BJ (cell line): Measurements from ENCODE around the gene NEURL2. TPM values are rescaled to one million over a fixed set of nuclear protein-coding genes. Genes with fewer than 3 reads are reported as not detected.

ENCODE experiments used
- CTCF ChIA-PET: fragments of 350-600 bp; formaldehyde crosslinking; extraction: SDS; loops from one replicate; lab custom pipeline; 2021; ENCODE audit warnings: antibody characterized with exemption, inconsistent platforms; lab: Yijun Ruan, JAX
- POLR2A ChIA-PET: fragments of 300-600 bp; sonication (Branson Sonifier 250); formaldehyde crosslinking; extraction: SDS; loops from one replicate; lab custom pipeline; 2021; ENCODE audit warnings: antibody characterized with exemption; lab: Charles Lee
- DNase-seq: peaks from one replicate; pipeline ENCODE4 v3.0.0-alpha.2; 2011; ENCODE audit warnings: low read depth
- H3K27me3 ChIP-seq: 2 replicates; pipeline ENCODE4 v1.6.0; 2011; ENCODE audit warnings: low read length; ENCODE audit not compliant: control insufficient read depth, insufficient read depth
- H3K36me3 ChIP-seq: 2 replicates; pipeline ENCODE4 v1.5.1; 2011; ENCODE audit warnings: low read length; ENCODE audit not compliant: control insufficient read depth, insufficient read depth
- H3K4me3 ChIP-seq: 2 replicates; pipeline ENCODE4 v1.5.1; 2011; ENCODE audit warnings: low read depth, mild to moderate bottlenecking, control low read depth, low read length
- CTCF ChIP-seq: IDR thresholded peaks from 2 replicates; pipeline ENCODE4 v1.5.1; 2011; ENCODE audit warnings: low read depth, mild to moderate bottlenecking, control low read depth, inconsistent platforms, low read length, moderate library complexity; ENCODE audit not compliant: insufficient read depth
- polyA plus RNA-seq: library from polyadenylated mRNA; depleted of rRNA; stranded (reverse); fragments of >200 nt; gene quantifications from 2 replicates; pipeline ENCODE4 v1.2.3, GENCODE V29; 2011

Gene NEURL2
- polyA plus RNA-seq, 1 experiment: 4.3 TPM

GRCh38 chr20:45937765-45938164, 46.8 kb upstream of the NEURL2 start:
- POLR2A ChIA-PET: no interaction called here

GRCh38 chr20:45935416-45936046, 44.5 kb upstream of the NEURL2 start:
- ChIA-PET POLR2A (interaction anchor here (0.6 kb wide), 2 partner anchors 10 to 16 kb away, joined by 3 to 9 read pairs; no protein-coding TSS in a partner anchor), CTCF (interaction anchor here (0.9 to 3.4 kb wide), 5 partner anchors 9 to 111 kb away, joined by 4 to 18 read pairs (median 8); no protein-coding TSS in a partner anchor)
- peaks cover 19% of the 10 kb centered on the region for H3K36me3 ChIP-seq
- no peak for TF ChIP-seq CTCF
- H3K27me3 ChIP-seq: no peaks in the 10 kb centered on the region
- DNase-seq: no peak
- peak overlapping the region; percentile 51 for H3K4me3 ChIP-seq

More at GRCh38 chr20:45937765-45938164, 46.8 kb upstream of the NEURL2 start:
- Histone ChIP-seq H3K4me3 (no peak overlapping the region), H3K36me3 (peaks cover 26% of the 10 kb centered on the region), H3K27me3 (no peaks in the 10 kb centered on the region)
- CTCF ChIA-PET: interaction anchor here (0.9 to 3.4 kb wide), 4 partner anchors 9 to 139 kb away, joined by 3 to 18 read pairs (median 6); no protein-coding TSS in a partner anchor
- no peak for TF ChIP-seq CTCF
- DNase-seq: no peak

GRCh38 chr20:45934586-45935415, 43.8 kb upstream of the NEURL2 start, which contains the start of gene PCIF1:
Gene PCIF1 (plus strand): TSS chr20:45934683. CDS start chr20:45939000, 4,317 bp downstream.
- ChIA-PET CTCF (interaction anchor here (0.7 to 2.6 kb wide), 4 partner anchors 23 to 1744 kb away, joined by 3 to 11 read pairs (median 6); no protein-coding TSS in a partner anchor), POLR2A (interaction anchor here (0.6 kb wide), 2 partner anchors 9 to 15 kb away, joined by 3 to 9 read pairs; no protein-coding TSS in a partner anchor)
- peak; percentile 85 for DNase-seq
- no peak for TF ChIP-seq CTCF
- Histone ChIP-seq H3K27me3 (no peaks in the 10 kb centered on the region), H3K4me3 (peak within 1 kb of the TSS; percentile 63), H3K36me3 (peaks cover 14% of the 10 kb centered on the region)

GRCh38 chr20:45934046-45934585, 43.1 kb upstream of the NEURL2 start:
- H3K4me3 ChIP-seq: peak overlapping the region; percentile 63
- POLR2A ChIA-PET: no interaction called here
- no peaks in the 10 kb centered on the region for H3K27me3 ChIP-seq
- no peak for TF ChIP-seq CTCF
- CTCF ChIA-PET: interaction anchor here (0.6 to 2.6 kb wide), 6 partner anchors 35 to 1744 kb away, joined by 3 to 11 read pairs (median 8); no protein-coding TSS in a partner anchor
- no peak for DNase-seq
- peaks cover 9% of the 10 kb centered on the region for H3K36me3 ChIP-seq
